A549 (cell line): ENCODE data around the gene BRD3OS. TPM values are rescaled to one million over a fixed set of nuclear protein-coding genes. Genes with fewer than 3 reads are reported as not detected.

ENCODE experiments used
- ATAC-seq, 2 experiments: fragments of 200-7000 bp in 1 of 2; fragments of >200 bp in 1 of 2; cut with Nextera tagmentation in 1 of 2; cut with Tn5 transposase in 1 of 2; 3 replicates each; pipeline versions ENCODE4 v1.8.0 to v1.9.1; 2018 to 2020; ENCODE audit warnings: mild to moderate bottlenecking in 1 of 2, moderate library complexity in 1 of 2
- CTCF ChIA-PET: fragments of 300-600 bp; sonication (Branson Sonifier 250); formaldehyde crosslinking; extraction: SDS; loops from one replicate; lab custom pipeline; 2021; ENCODE audit warnings: antibody characterized with exemption, inconsistent platforms; lab: Yijun Ruan, JAX
- POLR2A ChIA-PET: fragments of 350-600 bp; formaldehyde crosslinking; extraction: SDS; loops from one replicate; lab custom pipeline; 2021; ENCODE audit warnings: antibody characterized with exemption, inconsistent platforms; lab: Yijun Ruan, JAX
- DNase-seq, 2 experiments: peaks; one replicate each; pipeline versions ENCODE4 v3.0.0 to v3.0.0-alpha.2; 2011 to 2016; ENCODE audit warnings: low read depth in 1 of 2, low spot score in 1 of 2
- FAIRE-seq: peaks from 2 replicates; lab custom pipeline; 2011; peaks lifted over from hg19 to GRCh38; lab: Jason Lieb, UNC
- H3K27ac ChIP-seq, 2 experiments: fragments of >200 bp; sonication (Bioruptor Twin); formaldehyde crosslinking; 3 replicates each; pipeline ENCODE4 v1.5.1; 2016 to 2017
- H3K4me1 ChIP-seq: fragments of >200 bp; sonication (Bioruptor Twin); formaldehyde crosslinking; 3 replicates; pipeline ENCODE4 v1.6.1; 2016
- H3K4me2 ChIP-seq: fragments of >200 bp; sonication (Bioruptor Twin); formaldehyde crosslinking; 3 replicates; pipeline ENCODE4 v1.6.1; 2016
- H3K4me3 ChIP-seq: fragments of >200 bp; sonication (Bioruptor Twin); formaldehyde crosslinking; 3 replicates; pipeline ENCODE4 v1.5.1; 2016
- H3K9me3 ChIP-seq: fragments of >200 bp; sonication (Bioruptor Twin); formaldehyde crosslinking; 3 replicates; pipeline ENCODE4 v1.6.1; 2016
- CBX2 ChIP-seq: fragments of 200-600 bp; sonication (generic); IDR thresholded peaks from 2 replicates; pipeline ENCODE4 v1.6.1; 2016; ENCODE audit warnings: low read depth, mild to moderate bottlenecking, borderline replicate concordance
- CEBPB ChIP-seq, 2 experiments: fragments of >200 bp in 1 of 2; sonication (Bioruptor Twin) in 1 of 2; formaldehyde crosslinking in 1 of 2; IDR thresholded peaks; 2 replicates each; pipeline ENCODE4 v1.6.1; 2012 to 2016
- CHD2 ChIP-seq: fragments of 150-350 bp; IDR thresholded peaks from 2 replicates; pipeline ENCODE4 v1.6.1; 2014; ENCODE audit warnings: low read length; ENCODE audit not compliant: partially characterized antibody
- CHD4 ChIP-seq: fragments of 200-600 bp; sonication (generic); IDR thresholded peaks from 2 replicates; pipeline ENCODE4 v1.6.1; 2016; ENCODE audit warnings: antibody characterized with exemption, mild to moderate bottlenecking, borderline replicate concordance
- EHF ChIP-seq: fragments of 250-450 bp; sonication (Bioruptor Pico); IDR thresholded peaks from 2 replicates; pipeline ENCODE4 v1.5.0; 2020; ENCODE audit warnings: mild to moderate bottlenecking
- FOSB ChIP-seq: fragments of 250-450 bp; sonication (Bioruptor Pico); IDR thresholded peaks from 2 replicates; pipeline ENCODE4 v1.5.0; 2020; ENCODE audit warnings: mild to moderate bottlenecking, moderate library complexity
- HEYL ChIP-seq: fragments of 250-450 bp; sonication (Bioruptor Pico); IDR thresholded peaks from 2 replicates; pipeline ENCODE4 v1.8.0; 2021; ENCODE audit warnings: mild to moderate bottlenecking, moderate library complexity
- HOXB13 ChIP-seq: fragments of 250-450 bp; sonication (Bioruptor Pico); IDR thresholded peaks from 2 replicates; pipeline ENCODE4 v1.5.0; 2020; ENCODE audit warnings: low read depth, mild to moderate bottlenecking, moderate library complexity
- JUNB ChIP-seq: fragments of >200 bp; sonication (Bioruptor Twin); formaldehyde crosslinking; IDR thresholded peaks from 2 replicates; pipeline ENCODE4 v1.6.1; 2016
- KDM5A ChIP-seq: fragments of 200-600 bp; sonication (generic); IDR thresholded peaks from 2 replicates; pipeline ENCODE4 v1.6.1; 2016; ENCODE audit warnings: antibody characterized with exemption, mild to moderate bottlenecking
- NR3C1 ChIP-seq: fragments of >200 bp; sonication (Bioruptor Twin); formaldehyde crosslinking; IDR thresholded peaks from 3 replicates; pipeline ENCODE4 v1.6.1; 2017
- RARB ChIP-seq: fragments of 250-450 bp; sonication (Bioruptor Pico); IDR thresholded peaks from 2 replicates; pipeline ENCODE4 v1.8.0; 2021; ENCODE audit warnings: mild to moderate bottlenecking, moderate library complexity
- RCOR1 ChIP-seq: fragments of 150-350 bp; IDR thresholded peaks from 2 replicates; pipeline ENCODE4 v1.6.1; 2014; ENCODE audit warnings: antibody characterized with exemption, low read length, low read depth
- RNF2 ChIP-seq: fragments of 200-600 bp; sonication (generic); IDR thresholded peaks from 2 replicates; pipeline ENCODE4 v1.6.1; 2016; ENCODE audit warnings: low read depth, mild to moderate bottlenecking, antibody characterized with exemption, moderate library complexity, borderline replicate concordance
- SREBF2 ChIP-seq: fragments of 450-650 bp; IDR thresholded peaks from 2 replicates; pipeline ENCODE4 v1.6.1; 2014; ENCODE audit warnings: mild to moderate bottlenecking, moderate library complexity
- TFCP2L1 ChIP-seq: fragments of 250-450 bp; sonication (Bioruptor Pico); IDR thresholded peaks from 2 replicates; pipeline ENCODE4 v1.5.0; 2021; ENCODE audit warnings: mild to moderate bottlenecking
- TP53 ChIP-seq: fragments of 250-450 bp; sonication (Bioruptor Pico); IDR thresholded peaks from 2 replicates; pipeline ENCODE4 v1.5.0; 2021; ENCODE audit warnings: mild to moderate bottlenecking, moderate library complexity
- ZC3H11A ChIP-seq: fragments of 450-650 bp; IDR thresholded peaks from 2 replicates; pipeline ENCODE4 v1.6.1; 2014; ENCODE audit warnings: antibody characterized with exemption, mild to moderate bottlenecking
- WGBS: methylation state at CpG from one replicate; pipeline ENCODE4 v1.1.6; 2017; ENCODE audit errors: missing lambda C conversion rate; 5-methylcytosine and 5-hydroxymethylcytosine counted together
- polyA plus RNA-seq, 4 experiments: library from polyadenylated mRNA; depleted of rRNA in 3 of 4; stranded (reverse); fragments of >200 nt; fragmentation: RNase III in 1 of 4; extraction: RNeasy Plus Mini Kit Qiagen cat#74134 plus additional on column Dnase treatment in 1 of 4; gene quantifications; 2 replicates in 3 of 4; 3 replicates in 1 of 4; pipeline ENCODE4 v1.2.3, GENCODE V29; 2011 to 2017
- TF ChIP-seq, protein P1 (sequence below): fragments of 150-350 bp; IDR thresholded peaks from 2 replicates; pipeline ENCODE4 v1.6.1; 2014; ENCODE audit warnings: low read depth, mild to moderate bottlenecking, low read length
- TF ChIP-seq, protein P2 (sequence below): IDR thresholded peaks from 2 replicates; pipeline ENCODE4 v1.6.1; 2012; ENCODE audit warnings: low read depth, borderline replicate concordance
- TF ChIP-seq, protein P3 (sequence below): fragments of 250-450 bp; sonication (Bioruptor Pico); IDR thresholded peaks from 2 replicates; pipeline ENCODE4 v1.5.0; 2020; ENCODE audit warnings: low read depth, mild to moderate bottlenecking, moderate library complexity

The BRD3OS gene
- polyA plus RNA-seq, 2 of the 4 experiments (the other 2 are of a cell fraction), result 10.4 to 10.8 TPM

DNA sequence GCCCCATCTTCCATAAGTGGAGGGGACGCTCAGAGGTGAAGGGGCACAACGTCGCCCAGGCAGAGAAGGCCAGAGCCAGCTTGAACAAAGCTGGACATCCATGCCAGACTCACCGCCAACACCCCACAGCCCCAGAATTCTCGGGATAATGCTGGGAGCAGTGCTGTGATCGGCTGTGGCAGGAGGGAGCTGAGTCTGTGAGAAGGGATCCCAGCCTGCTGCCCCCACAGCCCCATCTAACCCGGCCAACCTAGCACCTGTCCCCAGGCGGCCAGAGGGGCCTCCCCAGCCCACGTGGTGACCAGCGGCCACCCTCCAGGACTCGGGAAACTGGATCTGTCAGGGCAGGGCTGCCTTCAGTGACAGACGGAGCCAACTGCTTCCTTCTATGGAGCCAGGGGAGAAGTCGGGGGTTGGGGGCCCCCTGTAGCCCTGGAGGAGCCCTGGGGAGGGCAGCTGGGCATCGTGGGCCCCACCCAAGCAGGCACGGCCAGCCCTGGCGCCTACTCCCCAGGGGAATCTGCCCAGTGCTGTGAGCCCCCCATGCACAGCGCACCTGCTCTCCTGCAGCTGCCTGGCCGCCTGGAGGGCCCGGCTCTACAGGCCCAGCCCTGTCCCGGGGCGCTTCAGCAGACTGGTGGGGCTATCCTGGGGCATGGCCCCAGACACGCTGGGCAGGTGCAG is 36.5 kb downstream of the BRD3OS start:
- H3K4me2 ChIP-seq, result no peak overlapping the region
- no peaks in the 10 kb centered on the region for H3K9me3 ChIP-seq
- no peak for DNase-seq
- H3K27ac ChIP-seq, result peak overlapping the region in 1 of 2 experiments; percentile 10; a peak in 1 of 6 replicates
- TF ChIP-seq RARB (CRISPR knock-in tag) (no peak), RCOR1 (no peak), RNF2 (no peak), HOXB13 (CRISPR knock-in tag) (no peak), TFCP2L1 (CRISPR knock-in tag) (no peak), SREBF2 (no peak), TP53 (CRISPR knock-in tag) (no peak), CEBPB (IDR thresholded peaks at IDR 0.05) (no peak), JUNB (no peak), CHD2 (no peak)
- H3K4me1 ChIP-seq, result peaks cover 22% of the 10 kb centered on the region
- ChIA-PET CTCF (interaction anchor here (1.4 to 2.5 kb wide), 3 partner anchors 19 to 69 kb away, joined by 3 to 9 read pairs (median 7); no protein-coding TSS in a partner anchor), POLR2A (no interaction called here)
- no peak overlapping the region for H3K4me3 ChIP-seq
- no peak; a peak in 1 of 6 replicates for ATAC-seq
- no peak for FAIRE-seq
- 85% methylated on average over 12 of the region's 22 CpGs for WGBS

DNA sequence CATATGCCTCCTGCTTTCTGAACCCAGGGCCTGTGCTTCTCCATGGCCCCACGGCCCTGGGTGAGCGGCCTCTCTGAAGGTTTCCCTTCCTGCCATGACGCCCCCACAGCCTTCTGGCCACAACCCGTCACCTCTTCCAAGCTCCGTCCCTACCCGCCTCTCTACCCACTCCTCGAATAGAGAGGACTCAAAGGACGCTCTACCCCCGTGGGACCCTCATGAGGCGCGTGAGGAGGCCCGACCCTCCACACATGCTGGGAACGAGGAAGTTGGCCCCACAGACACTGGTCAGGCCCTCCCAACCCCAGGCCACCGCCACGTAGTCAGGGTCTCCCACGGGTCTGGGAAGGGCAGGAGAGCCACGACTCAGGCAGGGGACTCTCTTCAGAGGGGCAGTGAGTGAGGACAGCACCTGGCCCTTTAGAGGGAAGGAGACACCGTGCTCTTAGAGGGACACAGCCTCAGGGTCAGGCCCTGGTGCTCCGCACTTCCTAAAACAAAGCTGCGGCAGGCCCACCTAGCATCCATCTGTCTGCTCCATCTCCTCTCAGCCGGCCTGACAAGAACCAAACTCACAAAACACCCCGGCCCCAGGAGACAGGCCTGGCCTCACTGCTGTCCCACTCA is 37.3 kb downstream of the BRD3OS start:
- H3K27ac ChIP-seq, result no peak overlapping the region
- H3K4me2 ChIP-seq, result no peak overlapping the region
- ChIA-PET POLR2A (no interaction called here), CTCF (interaction anchor here (0.8 to 2.2 kb wide), 2 partner anchors 17 to 37 kb away, joined by 3 to 7 read pairs; no protein-coding TSS in a partner anchor)
- ATAC-seq (no peak), FAIRE-seq (no peak), DNase-seq (no peak)
- no peaks in the 10 kb centered on the region for H3K9me3 ChIP-seq
- 94% methylated on average over 19 of the region's 22 CpGs for WGBS
- H3K4me3 ChIP-seq, result no peak overlapping the region
- peaks cover 15% of the 10 kb centered on the region for H3K4me1 ChIP-seq
- no peak for TF ChIP-seq CHD4
- TF ChIP-seq ZC3H11A, result no peak
- TF ChIP-seq, protein P1, sequence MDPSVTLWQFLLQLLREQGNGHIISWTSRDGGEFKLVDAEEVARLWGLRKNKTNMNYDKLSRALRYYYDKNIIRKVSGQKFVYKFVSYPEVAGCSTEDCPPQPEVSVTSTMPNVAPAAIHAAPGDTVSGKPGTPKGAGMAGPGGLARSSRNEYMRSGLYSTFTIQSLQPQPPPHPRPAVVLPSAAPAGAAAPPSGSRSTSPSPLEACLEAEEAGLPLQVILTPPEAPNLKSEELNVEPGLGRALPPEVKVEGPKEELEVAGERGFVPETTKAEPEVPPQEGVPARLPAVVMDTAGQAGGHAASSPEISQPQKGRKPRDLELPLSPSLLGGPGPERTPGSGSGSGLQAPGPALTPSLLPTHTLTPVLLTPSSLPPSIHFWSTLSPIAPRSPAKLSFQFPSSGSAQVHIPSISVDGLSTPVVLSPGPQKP, result no peak
- TF ChIP-seq, protein P2, sequence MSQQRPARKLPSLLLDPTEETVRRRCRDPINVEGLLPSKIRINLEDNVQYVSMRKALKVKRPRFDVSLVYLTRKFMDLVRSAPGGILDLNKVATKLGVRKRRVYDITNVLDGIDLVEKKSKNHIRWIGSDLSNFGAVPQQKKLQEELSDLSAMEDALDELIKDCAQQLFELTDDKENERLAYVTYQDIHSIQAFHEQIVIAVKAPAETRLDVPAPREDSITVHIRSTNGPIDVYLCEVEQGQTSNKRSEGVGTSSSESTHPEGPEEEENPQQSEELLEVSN, result no peak
- TF ChIP-seq HEYL (CRISPR knock-in tag), result no peak
- TF ChIP-seq CHD2, result no peak
- TF ChIP-seq FOSB (CRISPR knock-in tag), result no peak
- no peak for TF ChIP-seq NR3C1
- TF ChIP-seq CBX2, result no peak
- no peak for TF ChIP-seq EHF
- TF ChIP-seq KDM5A, result no peak
- TF ChIP-seq, protein P3, sequence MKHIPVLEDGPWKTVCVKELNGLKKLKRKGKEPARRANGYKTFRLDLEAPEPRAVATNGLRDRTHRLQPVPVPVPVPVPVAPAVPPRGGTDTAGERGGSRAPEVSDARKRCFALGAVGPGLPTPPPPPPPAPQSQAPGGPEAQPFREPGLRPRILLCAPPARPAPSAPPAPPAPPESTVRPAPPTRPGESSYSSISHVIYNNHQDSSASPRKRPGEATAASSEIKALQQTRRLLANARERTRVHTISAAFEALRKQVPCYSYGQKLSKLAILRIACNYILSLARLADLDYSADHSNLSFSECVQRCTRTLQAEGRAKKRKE, result no peak
